ENCODE results near the gene WT1. TPM values are rescaled to one million over a fixed set of nuclear protein-coding genes. Genes with fewer than 3 reads are reported as not detected.

The WT1 gene
- total and polyA plus RNA-seq, 2 of the 4 experiments (the other 2 are of a cell fraction): not detected

DNA sequence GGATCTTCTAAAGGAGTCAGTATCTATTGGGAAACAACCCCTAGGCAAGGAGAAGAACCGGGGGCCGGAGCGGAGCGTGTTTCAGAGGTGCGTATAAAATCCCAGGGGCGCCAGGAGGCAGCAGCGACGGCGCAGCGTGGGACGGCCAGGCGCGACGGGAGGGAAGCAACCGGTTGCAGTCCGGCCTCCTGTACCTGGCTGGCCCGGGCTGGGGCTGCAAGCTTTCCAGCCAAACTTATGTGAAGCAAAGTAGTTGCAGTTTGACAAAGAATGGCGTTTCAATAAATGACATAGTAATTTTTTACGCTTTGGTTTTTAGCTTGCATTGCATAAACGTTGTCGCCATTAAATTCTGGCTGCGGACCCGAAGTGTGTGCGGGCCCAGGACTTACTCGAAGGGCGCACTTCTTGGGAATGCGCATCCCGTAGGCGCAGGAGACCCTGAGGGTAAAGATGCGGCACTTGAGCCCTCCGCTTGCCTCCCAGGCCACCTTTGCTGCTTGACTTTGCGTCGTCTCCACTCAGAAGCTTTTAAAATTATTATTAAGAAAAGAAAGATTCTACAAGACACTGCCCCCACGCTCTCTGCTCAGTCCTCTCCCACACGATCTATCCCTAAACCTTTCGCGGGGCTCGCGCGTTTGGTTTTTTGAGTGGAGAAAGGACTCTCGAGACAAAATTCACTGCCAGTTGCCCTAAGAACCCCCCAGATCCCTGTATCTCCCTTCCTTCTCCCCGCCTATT, 1.6 kb upstream of the WT1 start (continued):
- TF ChIP-seq NFE2L2 (IDR thresholded peaks at IDR 0.05; ENCODE audit: low read depth, low read length) (no peak), MXI1 (IDR thresholded peaks at IDR 0.05; ENCODE audit: borderline replicate concordance, low read depth, low read length) (no peak), CEBPB (IDR thresholded peaks at IDR 0.05; ENCODE audit: low read depth, low read length) (no peak)
- TF ChIP-seq, protein P1, sequence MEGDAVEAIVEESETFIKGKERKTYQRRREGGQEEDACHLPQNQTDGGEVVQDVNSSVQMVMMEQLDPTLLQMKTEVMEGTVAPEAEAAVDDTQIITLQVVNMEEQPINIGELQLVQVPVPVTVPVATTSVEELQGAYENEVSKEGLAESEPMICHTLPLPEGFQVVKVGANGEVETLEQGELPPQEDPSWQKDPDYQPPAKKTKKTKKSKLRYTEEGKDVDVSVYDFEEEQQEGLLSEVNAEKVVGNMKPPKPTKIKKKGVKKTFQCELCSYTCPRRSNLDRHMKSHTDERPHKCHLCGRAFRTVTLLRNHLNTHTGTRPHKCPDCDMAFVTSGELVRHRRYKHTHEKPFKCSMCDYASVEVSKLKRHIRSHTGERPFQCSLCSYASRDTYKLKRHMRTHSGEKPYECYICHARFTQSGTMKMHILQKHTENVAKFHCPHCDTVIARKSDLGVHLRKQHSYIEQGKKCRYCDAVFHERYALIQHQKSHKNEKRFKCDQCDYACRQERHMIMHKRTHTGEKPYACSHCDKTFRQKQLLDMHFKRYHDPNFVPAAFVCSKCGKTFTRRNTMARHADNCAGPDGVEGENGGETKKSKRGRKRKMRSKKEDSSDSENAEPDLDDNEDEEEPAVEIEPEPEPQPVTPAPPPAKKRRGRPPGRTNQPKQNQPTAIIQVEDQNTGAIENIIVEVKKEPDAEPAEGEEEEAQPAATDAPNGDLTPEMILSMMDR (conservative IDR thresholded peaks at IDR 0.05; ENCODE audit: low read depth, low read length): no peak
